ENCODE measurements around the gene R3HCC1L.

Gene R3HCC1L

DNA sequence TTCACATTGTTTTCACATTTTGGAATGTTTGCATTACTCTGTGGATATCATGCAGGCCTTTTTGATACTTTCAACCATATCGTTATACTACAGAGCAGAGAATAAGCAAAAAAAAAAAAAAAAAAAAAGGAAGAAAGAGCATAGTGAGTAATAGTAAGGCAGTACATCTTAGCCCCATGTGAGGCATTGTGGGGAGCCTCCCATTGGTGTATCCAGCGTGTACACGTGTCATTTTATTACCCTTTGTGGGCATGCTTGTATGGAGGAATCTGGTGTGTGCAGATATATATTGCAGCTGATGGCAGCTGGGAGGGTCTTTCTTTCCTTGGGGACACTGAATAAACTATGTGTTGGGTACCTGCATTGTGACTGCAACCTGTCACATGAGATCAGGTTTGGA is 19.6 kb downstream of the R3HCC1L start:
- Histone ChIP-seq H3K36me3 (ENCODE audit: control insufficient read depth in 1 of 2, insufficient read depth in 2 of 2, low read length in 2 of 2) (peaks cover 0 to 4% of the 10 kb centered on the region in 2 donors), H3K27ac (ENCODE audit: low read length) (no peak overlapping the region), H3K27me3 (ENCODE audit: low read depth, low read length) (no peaks in the 10 kb centered on the region), H3K4me3 (ENCODE audit: low read depth in 1 of 2, low read length in 2 of 2) (no peak overlapping the region), H3K4me1 (ENCODE audit: control insufficient read depth in 1 of 2, insufficient read depth in 2 of 2, low read length in 2 of 2) (no peaks in the 10 kb centered on the region), H3K9me3 (ENCODE audit: control insufficient read depth in 1 of 2, low read length in 2 of 2) (peaks cover 0 to 2% of the 10 kb centered on the region in 2 donors)

DNA sequence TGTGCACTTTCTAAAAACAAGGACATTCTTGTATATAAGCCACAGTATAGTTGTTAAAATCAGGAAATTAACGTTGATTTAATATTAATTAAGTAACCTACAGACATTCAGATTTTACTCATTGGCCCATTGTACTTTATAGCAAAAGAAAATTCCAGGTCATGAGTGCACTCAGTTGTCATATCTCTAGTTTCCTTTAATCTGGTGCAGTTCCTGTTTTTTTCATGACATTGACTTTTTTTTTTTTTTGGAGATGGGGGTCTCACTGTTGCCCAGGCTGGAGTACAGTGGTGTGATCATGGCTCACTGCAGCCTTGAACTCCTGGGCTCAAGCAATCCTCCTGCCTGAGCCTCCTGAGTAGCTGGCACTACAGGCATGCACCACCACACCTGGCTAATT is 24.1 kb downstream of the R3HCC1L start:
- H3K27ac ChIP-seq (ENCODE audit: low read length), result no peak overlapping the region
- H3K4me1 ChIP-seq (ENCODE audit: control insufficient read depth in 1 of 2, insufficient read depth in 2 of 2, low read length in 2 of 2), result no peaks in the 10 kb centered on the region
- no peak overlapping the region for H3K4me3 ChIP-seq (ENCODE audit: low read depth in 1 of 2, low read length in 2 of 2)
- H3K27me3 ChIP-seq (ENCODE audit: low read depth, low read length), result no peaks in the 10 kb centered on the region
- peaks cover 0 to 7% of the 10 kb centered on the region in 2 donors for H3K36me3 ChIP-seq (ENCODE audit: control insufficient read depth in 1 of 2, insufficient read depth in 2 of 2, low read length in 2 of 2)
- no peaks in the 10 kb centered on the region for H3K9me3 ChIP-seq (ENCODE audit: control insufficient read depth in 1 of 2, low read length in 2 of 2)

DNA sequence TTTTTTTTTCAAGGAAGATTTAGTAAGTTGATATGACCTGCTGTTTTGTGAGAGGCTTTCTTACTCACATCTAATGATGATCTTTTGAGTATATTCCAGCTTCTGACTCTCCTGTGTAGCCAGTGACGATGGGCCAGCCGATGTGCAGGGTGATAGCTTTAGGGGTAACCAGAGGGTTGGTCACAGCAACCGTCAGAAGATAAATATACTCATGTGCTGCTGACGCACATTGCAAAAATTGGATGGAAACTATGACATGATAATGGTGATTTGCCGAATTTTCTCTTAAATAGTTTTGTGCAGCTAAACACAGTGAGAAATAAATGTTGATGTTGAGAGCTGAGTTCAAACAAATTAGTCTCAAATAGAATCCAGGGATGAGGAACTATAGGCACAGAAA is 29.5 kb downstream of the R3HCC1L start:
- H3K9me3 ChIP-seq (ENCODE audit: control insufficient read depth in 1 of 2, low read length in 2 of 2), result no peaks in the 10 kb centered on the region
- H3K27ac ChIP-seq (ENCODE audit: low read length), result no peak overlapping the region
- no peaks in the 10 kb centered on the region for H3K4me1 ChIP-seq (ENCODE audit: control insufficient read depth in 1 of 2, insufficient read depth in 2 of 2, low read length in 2 of 2)
- H3K27me3 ChIP-seq (ENCODE audit: low read depth, low read length), result no peaks in the 10 kb centered on the region
- peaks cover 12 to 18% of the 10 kb centered on the region in 2 donors for H3K36me3 ChIP-seq (ENCODE audit: control insufficient read depth in 1 of 2, insufficient read depth in 2 of 2, low read length in 2 of 2)
- H3K4me3 ChIP-seq (ENCODE audit: low read depth in 1 of 2, low read length in 2 of 2), result no peak overlapping the region

DNA sequence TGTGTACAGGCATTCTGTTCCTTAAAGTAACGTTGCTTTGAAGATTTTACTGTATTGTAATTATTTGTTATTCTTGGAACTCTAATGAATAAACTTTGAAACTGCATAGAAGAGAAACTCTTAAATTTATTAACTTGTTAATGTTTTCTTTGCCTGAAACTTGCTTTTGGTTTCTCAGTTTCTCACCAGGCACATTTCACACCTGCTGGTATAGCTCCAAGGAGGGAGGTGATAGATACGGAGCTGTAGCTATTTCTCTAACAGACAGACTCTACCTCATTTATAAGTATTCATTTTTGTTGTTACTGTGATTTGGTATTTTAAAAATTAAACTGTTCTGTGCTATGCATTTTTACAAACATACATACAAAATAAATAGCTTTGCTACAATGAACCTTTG is 32.7 kb downstream of the R3HCC1L start:
- Histone ChIP-seq H3K4me3 (ENCODE audit: low read depth in 1 of 2, low read length in 2 of 2) (no peak overlapping the region), H3K27ac (ENCODE audit: low read length) (no peak overlapping the region), H3K4me1 (ENCODE audit: control insufficient read depth in 1 of 2, insufficient read depth in 2 of 2, low read length in 2 of 2) (no peaks in the 10 kb centered on the region), H3K27me3 (ENCODE audit: low read depth, low read length) (no peaks in the 10 kb centered on the region), H3K36me3 (ENCODE audit: control insufficient read depth in 1 of 2, insufficient read depth in 2 of 2, low read length in 2 of 2) (peaks cover 12 to 18% of the 10 kb centered on the region in 2 donors), H3K9me3 (ENCODE audit: control insufficient read depth in 1 of 2, low read length in 2 of 2) (no peaks in the 10 kb centered on the region)

DNA sequence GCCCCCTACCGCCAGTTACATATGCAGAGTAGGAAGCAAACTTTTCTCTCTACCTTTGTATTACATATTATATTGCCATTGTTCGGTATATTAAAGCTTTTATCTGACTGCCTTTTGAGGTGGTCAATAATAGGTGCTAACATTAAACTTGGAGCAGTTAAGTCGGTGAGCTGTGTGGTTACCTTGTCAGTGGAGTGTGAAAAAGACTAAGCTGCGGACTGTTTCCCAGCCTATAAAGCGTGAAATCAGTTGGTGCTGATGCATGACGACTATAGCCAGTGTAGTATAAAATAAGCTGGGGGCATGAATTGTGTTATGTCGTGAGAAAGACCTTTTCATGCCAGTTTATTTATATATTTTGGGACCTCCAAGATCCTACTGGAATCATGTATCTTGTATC is 33.7 kb downstream of the R3HCC1L start:
- no peaks in the 10 kb centered on the region for H3K9me3 ChIP-seq (ENCODE audit: control insufficient read depth in 1 of 2, low read length in 2 of 2)
- H3K4me3 ChIP-seq (ENCODE audit: low read depth in 1 of 2, low read length in 2 of 2), result no peak overlapping the region
- peaks cover 12 to 18% of the 10 kb centered on the region in 2 donors for H3K36me3 ChIP-seq (ENCODE audit: control insufficient read depth in 1 of 2, insufficient read depth in 2 of 2, low read length in 2 of 2)
- H3K27ac ChIP-seq (ENCODE audit: low read length), result no peak overlapping the region
- H3K27me3 ChIP-seq (ENCODE audit: low read depth, low read length), result no peaks in the 10 kb centered on the region
- no peaks in the 10 kb centered on the region for H3K4me1 ChIP-seq (ENCODE audit: control insufficient read depth in 1 of 2, insufficient read depth in 2 of 2, low read length in 2 of 2)

DNA sequence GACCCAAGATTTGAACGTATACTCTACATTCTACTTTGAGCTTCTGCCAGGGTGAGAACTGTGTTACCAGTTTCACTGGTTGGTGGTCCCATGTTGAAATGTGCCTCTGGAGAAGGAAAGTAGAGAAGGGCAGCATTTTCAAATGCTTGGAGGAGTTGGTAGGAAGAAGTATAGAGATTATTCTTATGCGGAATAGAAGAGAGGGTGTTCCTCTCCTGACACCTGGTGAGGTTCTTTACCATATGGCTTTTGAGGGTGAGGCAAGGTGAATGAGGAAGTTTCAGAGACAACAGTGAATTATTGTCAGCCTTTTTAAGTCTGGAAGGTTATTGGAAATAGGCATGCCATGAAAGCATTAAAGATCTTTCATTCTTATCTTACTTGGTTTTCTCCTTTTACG is 34.3 kb downstream of the R3HCC1L start:
- H3K9me3 ChIP-seq (ENCODE audit: control insufficient read depth in 1 of 2, low read length in 2 of 2), result no peaks in the 10 kb centered on the region
- H3K4me1 ChIP-seq (ENCODE audit: control insufficient read depth in 1 of 2, insufficient read depth in 2 of 2, low read length in 2 of 2), result no peaks in the 10 kb centered on the region
- H3K27ac ChIP-seq (ENCODE audit: low read length), result no peak overlapping the region
- no peak overlapping the region for H3K4me3 ChIP-seq (ENCODE audit: low read depth in 1 of 2, low read length in 2 of 2)
- H3K36me3 ChIP-seq (ENCODE audit: control insufficient read depth in 1 of 2, insufficient read depth in 2 of 2, low read length in 2 of 2), result peaks cover 10 to 18% of the 10 kb centered on the region in 2 donors
- H3K27me3 ChIP-seq (ENCODE audit: low read depth, low read length), result no peaks in the 10 kb centered on the region

DNA sequence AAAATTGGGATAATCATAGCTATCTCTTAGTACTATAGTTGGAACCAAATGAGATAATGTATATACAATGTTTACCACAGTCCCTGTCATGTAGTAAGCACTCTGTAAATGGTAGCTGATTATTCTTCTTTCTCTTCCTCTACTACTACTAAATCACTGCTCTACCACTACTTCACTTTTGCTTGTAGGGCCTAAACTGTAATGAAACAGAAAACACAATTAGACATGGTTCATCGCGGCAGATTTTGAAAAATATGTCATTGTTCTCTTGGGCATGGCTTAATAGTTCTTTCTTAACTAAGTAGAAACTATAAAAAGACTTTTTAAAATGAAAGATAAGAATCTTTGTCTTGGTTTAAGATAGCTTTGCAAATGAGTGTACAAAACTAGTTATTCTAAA is 34.9 kb downstream of the R3HCC1L start:
- Histone ChIP-seq H3K27ac (ENCODE audit: low read length) (no peak overlapping the region), H3K27me3 (ENCODE audit: low read depth, low read length) (no peaks in the 10 kb centered on the region), H3K9me3 (ENCODE audit: control insufficient read depth in 1 of 2, low read length in 2 of 2) (no peaks in the 10 kb centered on the region), H3K36me3 (ENCODE audit: control insufficient read depth in 1 of 2, insufficient read depth in 2 of 2, low read length in 2 of 2) (peaks cover 9 to 18% of the 10 kb centered on the region in 2 donors), H3K4me1 (ENCODE audit: control insufficient read depth in 1 of 2, insufficient read depth in 2 of 2, low read length in 2 of 2) (no peaks in the 10 kb centered on the region), H3K4me3 (ENCODE audit: low read depth in 1 of 2, low read length in 2 of 2) (no peak overlapping the region)

DNA sequence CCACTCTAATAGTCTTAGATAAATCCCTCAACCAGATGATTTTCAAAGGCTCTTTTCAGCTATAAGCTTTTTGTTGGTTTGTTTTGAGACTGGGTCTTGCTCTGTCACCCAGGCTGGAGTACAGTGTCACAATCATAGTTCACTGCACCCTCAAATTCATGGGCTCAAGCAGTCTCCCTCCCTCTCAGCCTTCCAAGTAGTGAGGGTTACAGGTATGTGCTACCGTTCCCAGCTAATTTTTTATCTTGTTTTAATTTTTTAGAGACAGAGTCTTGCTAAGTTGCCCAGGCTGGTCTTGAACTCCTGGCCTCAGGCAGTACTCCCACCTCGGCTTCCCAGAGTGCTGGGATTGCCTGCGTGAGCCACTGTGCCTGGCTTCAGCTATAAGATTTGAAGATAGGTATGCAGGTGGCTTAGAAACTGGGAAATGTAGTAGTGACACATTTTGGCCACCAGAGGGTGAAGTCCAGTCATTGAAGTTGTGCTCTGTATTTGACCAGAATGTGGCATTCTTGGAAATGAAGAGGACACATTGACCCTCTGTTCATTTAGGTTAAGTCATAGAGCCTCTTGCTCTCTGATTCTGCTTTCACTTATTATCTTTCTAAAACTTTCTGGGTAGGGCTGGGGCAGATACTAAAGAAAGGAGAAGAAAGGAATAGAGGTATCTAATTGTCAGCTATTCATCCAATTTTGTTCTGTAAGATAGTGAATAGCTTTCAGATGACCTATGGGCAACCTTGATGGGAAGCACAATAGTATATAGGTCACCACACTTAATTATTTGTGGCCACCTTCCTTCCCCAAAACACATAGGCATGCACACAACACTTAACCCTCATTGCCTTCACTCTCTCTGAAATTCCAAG is 36.0 kb downstream of the R3HCC1L start:
- Histone ChIP-seq H3K9me3 (ENCODE audit: control insufficient read depth in 1 of 2, low read length in 2 of 2) (no peaks in the 10 kb centered on the region), H3K36me3 (ENCODE audit: control insufficient read depth in 1 of 2, insufficient read depth in 2 of 2, low read length in 2 of 2) (peaks cover 9 to 13% of the 10 kb centered on the region in 2 donors), H3K27me3 (ENCODE audit: low read depth, low read length) (no peaks in the 10 kb centered on the region), H3K4me3 (ENCODE audit: low read depth in 1 of 2, low read length in 2 of 2) (no peak overlapping the region), H3K27ac (ENCODE audit: low read length) (no peak overlapping the region), H3K4me1 (ENCODE audit: control insufficient read depth in 1 of 2, insufficient read depth in 2 of 2, low read length in 2 of 2) (no peaks in the 10 kb centered on the region)

DNA sequence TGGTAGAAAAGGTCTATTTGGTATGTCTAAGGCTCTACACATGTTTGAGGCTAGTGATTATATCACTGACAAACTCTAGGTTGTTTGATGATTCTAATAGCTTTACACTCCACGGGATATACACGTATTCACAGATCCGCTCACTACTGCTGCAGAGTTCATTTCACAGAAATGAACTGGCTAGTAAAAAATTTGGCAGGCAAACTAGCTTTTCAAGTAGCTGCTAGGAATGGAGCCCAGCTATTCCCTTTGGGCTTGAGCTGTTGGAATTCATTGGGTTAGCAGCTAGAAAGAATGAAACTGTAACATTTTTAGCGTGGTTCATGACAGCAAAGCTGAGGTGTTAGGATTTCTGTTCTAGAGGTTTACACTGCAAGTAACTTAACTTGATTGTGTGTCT is 37.6 kb downstream of the R3HCC1L start:
- Histone ChIP-seq H3K36me3 (ENCODE audit: control insufficient read depth in 1 of 2, insufficient read depth in 2 of 2, low read length in 2 of 2) (peaks cover 0 to 9% of the 10 kb centered on the region in 2 donors), H3K4me1 (ENCODE audit: control insufficient read depth in 1 of 2, insufficient read depth in 2 of 2, low read length in 2 of 2) (no peaks in the 10 kb centered on the region), H3K27me3 (ENCODE audit: low read depth, low read length) (no peaks in the 10 kb centered on the region), H3K9me3 (ENCODE audit: control insufficient read depth in 1 of 2, low read length in 2 of 2) (no peaks in the 10 kb centered on the region), H3K4me3 (ENCODE audit: low read depth in 1 of 2, low read length in 2 of 2) (no peak overlapping the region), H3K27ac (ENCODE audit: low read length) (no peak overlapping the region)

DNA sequence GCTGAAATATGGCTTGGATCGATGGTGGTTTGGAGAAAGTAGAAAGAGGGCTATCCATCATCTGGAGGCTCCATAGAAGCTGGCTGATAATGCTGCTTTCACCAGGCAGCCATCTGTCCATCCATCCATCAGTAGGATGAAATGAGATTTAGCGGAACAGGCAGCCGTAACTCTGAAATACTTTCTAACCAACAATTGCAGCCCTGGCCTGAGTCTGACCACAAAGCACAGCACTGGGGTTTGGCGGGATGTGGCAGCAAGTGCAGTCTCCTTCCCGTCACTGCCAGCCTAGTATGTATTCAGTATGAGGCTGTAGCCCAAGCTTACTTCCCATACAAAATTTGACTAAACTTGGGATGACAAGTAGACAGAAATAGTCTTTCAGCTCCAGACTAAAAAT is 38.0 kb downstream of the R3HCC1L start:
- Histone ChIP-seq H3K9me3 (ENCODE audit: control insufficient read depth in 1 of 2, low read length in 2 of 2) (no peaks in the 10 kb centered on the region), H3K4me3 (ENCODE audit: low read depth in 1 of 2, low read length in 2 of 2) (no peak overlapping the region), H3K27me3 (ENCODE audit: low read depth, low read length) (no peaks in the 10 kb centered on the region), H3K4me1 (ENCODE audit: control insufficient read depth in 1 of 2, insufficient read depth in 2 of 2, low read length in 2 of 2) (no peaks in the 10 kb centered on the region), H3K27ac (ENCODE audit: low read length) (no peak overlapping the region), H3K36me3 (ENCODE audit: control insufficient read depth in 1 of 2, insufficient read depth in 2 of 2, low read length in 2 of 2) (peaks cover 0 to 9% of the 10 kb centered on the region in 2 donors)

DNA sequence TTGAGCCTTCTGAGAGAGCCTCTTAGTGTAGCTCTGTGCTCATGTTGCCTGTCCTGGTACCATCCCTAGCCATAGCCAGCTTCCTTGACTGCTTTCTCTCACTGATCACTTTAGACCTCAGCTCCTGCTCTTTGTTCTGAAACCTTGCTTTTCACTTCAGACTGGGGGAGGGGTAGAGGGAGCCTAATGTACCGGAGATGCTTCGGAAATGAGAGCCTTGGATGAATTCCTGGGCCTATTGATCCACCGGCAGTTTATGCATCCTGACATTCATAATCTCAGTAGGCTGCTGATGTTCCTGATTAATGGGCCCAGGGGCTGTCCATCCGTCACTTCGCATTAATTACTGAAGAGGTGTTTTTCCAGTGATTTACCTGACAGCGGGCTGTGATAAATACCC is 38.8 kb downstream of the R3HCC1L start:
- no peaks in the 10 kb centered on the region for H3K4me1 ChIP-seq (ENCODE audit: control insufficient read depth in 1 of 2, insufficient read depth in 2 of 2, low read length in 2 of 2)
- H3K27ac ChIP-seq (ENCODE audit: low read length), result no peak overlapping the region
- H3K36me3 ChIP-seq (ENCODE audit: control insufficient read depth in 1 of 2, insufficient read depth in 2 of 2, low read length in 2 of 2), result peaks cover 0 to 9% of the 10 kb centered on the region in 2 donors
- no peaks in the 10 kb centered on the region for H3K9me3 ChIP-seq (ENCODE audit: control insufficient read depth in 1 of 2, low read length in 2 of 2)
- H3K27me3 ChIP-seq (ENCODE audit: low read depth, low read length), result no peaks in the 10 kb centered on the region
- H3K4me3 ChIP-seq (ENCODE audit: low read depth in 1 of 2, low read length in 2 of 2), result no peak overlapping the region

All from muscle layer of duodenum (tissue), 2 donors.